CD4-positive, alpha-beta T cell treated with Interleukin-2 at 100 ng/mL for 4 hours (primary cell): ENCODE measurements around the gene PACS1.

ENCODE experiments used
- DNase-seq: peaks from one replicate; pipeline ENCODE4 v3.0.0-alpha.2; 2020; ENCODE audit warnings: low spot score

PACS1 gene

DNA sequence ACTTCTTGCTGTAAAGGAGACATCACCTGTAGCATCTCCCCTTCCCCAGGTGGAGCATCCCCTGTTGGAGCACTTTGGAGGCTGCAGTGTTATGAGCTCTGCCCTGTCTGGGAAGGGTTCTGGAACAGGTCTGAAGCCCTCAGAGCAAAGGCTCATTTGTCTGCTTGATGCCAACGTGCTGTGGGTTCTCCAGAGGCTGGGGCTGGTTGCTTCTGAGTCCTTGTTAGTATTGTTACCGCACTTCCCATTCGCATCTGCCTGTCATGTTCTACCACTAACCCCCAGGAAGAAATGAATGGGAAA, 73.1 kb downstream of the PACS1 start:
- DNase-seq, result no peak

- DNase-seq, result no peak
These were observed 74.1 kb downstream of the PACS1 start for GRCh38 chr11:66143996-66144678.

DNA sequence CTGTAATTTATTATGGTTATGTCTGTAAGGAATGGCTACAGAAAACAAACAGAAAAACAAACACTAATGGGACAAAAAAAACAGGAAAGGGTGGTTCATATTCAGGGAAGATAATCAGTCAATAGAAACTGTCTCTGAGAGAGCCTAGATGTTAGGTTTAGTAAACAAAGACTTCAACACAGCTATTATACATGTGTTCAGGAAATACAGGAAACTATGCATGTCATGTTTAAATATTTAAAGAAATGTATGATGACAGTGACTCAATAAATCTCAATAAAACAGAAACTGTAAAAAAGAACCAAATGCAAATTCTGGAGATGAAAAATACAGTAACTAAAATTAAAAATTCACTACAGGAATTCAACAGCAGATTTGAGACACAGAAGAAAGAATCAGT, 76.0 kb downstream of the PACS1 start:
- DNase-seq, result no peak

GRCh38 chr11:66146940-66147339, 76.9 kb downstream of the PACS1 start:
- DNase-seq, result no peak

DNA sequence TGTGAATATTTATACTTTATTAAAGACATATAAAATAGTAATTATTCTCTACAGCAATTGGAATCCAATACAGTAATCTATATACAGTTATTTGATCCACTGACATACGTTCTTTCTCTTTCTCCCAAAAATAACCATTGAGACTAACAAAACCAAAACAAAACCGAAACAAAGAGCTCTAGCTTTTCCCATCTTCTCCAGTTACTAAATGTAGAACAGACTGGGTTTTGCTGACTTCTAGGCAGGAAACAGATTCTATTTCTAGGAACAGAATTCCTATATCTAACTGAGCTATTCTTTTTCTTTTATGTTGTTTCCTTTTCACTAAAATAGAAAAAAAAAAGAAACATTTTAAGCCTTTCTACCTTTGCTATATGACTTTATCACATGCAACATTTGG, 80.1 kb downstream of the PACS1 start:
- DNase-seq, result no peak

GRCh38 chr11:66150725-66151124, 80.7 kb downstream of the PACS1 start:
- DNase-seq, result no peak

DNA sequence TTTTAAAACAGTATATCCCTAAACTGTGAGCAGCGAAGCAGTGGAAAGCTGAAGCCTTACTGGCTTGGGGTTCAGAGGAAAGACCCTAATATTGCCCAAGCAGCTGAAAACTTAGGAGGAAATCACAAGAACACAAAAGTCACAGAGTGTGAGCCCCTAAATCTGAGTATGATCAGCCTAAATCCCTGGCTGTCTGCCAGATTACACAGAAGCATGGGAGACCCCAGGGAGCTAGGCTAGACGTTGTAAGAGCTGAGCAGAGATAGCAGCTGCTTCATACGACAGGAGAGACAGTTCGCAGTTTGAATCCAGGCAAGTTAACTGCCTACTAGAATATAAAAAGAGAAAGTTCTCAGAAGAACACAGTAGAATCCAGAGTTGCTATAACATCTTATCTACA, 81.2 kb downstream of the PACS1 start:
- DNase-seq, result no peak

GRCh38 chr11:66154109-66154508, 84.0 kb downstream of the PACS1 start:
- DNase-seq, result no peak

DNA sequence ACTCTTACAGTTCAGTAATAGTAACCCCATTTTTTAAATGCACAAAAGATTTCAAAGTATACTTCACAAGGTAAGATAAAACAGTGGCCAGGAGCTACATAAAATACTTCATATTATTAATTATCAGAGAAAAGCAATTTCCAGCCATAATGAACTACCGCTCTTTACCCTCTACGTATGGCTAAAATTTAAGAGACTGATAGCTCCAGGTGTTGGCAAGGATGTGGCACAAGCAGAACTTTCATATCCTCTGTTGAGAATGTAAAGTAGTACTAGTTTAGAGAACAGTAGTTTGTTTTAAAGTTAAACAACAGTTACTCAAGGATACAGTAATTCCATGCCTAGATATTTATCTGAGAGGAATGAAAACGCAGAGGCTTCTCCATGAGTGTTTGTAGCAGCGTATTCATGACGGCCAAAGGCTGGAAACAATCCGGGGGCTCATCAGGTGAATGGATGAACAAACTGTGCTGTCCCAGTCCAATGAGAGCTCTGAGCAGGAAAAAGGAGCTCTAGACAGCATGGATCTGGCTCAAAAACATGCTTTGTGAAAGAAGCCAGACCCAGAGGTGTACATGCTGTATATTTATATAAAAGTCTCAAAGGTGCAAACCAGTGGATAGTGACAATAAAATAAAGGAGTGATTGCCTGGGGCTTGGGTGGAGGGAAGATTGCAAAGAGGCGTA, 85.5 kb downstream of the PACS1 start:
- DNase-seq, result no peak

DNA sequence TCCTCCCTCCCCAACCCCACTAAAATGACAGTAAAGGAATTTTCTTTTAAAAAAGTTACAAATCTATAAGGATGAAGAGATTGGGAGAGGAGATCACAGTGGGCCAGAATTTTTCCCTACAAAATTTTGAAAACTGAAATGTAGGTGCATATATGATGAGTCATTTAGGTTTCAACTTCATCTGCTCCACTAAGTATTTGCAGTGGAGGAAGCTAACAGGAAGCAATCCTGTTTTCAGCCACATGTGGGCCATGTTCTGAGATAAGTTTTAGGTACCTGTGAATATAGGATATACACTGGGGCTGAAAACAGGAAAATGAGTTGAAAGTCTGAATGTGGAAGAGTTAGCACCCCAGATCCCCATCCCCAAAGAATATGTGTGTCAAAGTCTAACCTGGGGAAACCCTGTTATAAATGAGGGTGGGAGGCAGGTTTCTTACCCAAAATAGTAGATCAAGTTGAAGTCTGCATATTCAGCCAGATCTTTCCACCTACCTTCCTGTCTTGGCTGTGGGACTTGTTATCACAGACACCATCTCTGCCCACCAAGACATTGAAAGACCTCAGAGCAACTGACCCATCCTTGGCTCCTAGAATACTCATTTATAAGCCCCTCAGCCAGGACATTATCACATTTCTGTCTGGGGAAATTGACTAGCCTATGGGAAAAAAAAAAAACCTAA, 87.3 kb downstream of the PACS1 start:
- DNase-seq, result no peak

DNA sequence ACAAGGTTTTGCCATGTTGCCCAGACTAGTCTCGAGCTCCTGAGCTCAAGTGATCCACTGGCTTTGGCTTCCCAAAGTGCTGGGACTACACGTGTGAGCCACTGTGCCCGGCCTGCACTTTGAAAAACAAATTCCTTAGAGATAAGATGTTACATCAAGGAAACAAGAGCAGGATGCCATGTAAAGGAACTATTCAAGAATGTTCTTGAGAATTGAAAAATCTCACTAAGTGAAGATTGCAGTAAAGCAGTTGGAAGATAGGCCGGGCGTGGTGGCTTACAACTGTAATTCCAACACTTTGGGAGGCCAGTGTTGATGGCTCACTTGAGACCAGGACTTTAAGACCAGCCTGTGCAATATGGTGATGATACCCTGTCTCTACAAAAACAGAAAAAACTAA, 88.1 kb downstream of the PACS1 start:
- DNase-seq, result no peak

GRCh38 chr11:66159324-66159984, 89.4 kb downstream of the PACS1 start:
- no peak for DNase-seq

DNA sequence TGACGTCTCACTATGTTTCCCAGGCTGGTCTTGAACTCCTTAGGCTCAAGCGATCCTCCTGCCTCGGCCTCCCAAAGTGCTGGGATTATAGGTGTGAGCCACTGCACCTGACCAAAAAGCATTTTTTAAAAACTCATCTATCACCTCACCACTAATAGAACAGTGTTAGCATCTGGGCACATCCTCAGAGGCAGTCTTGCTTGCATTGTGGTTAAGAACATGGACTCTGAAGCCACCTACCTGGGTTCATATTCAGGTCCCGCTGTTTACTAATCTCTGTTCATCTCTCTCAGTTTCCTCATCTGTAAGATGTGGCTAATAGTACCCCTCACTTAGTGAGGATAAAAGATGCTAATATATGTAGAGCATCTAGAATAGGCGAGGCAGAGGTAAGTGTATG, 90.6 kb downstream of the PACS1 start:
- DNase-seq, result no peak

GRCh38 chr11:66168289-66168688, 98.2 kb downstream of the PACS1 start:
- no peak for DNase-seq

GRCh38 chr11:66172146-66172545, 102.1 kb downstream of the PACS1 start:
- DNase-seq, result no peak

- no peak for DNase-seq
These were observed 106.6 kb downstream of the PACS1 start for GRCh38 chr11:66176650-66177049.

GRCh38 chr11:66178183-66178582, 108.1 kb downstream of the PACS1 start:
- DNase-seq, result no peak

DNA sequence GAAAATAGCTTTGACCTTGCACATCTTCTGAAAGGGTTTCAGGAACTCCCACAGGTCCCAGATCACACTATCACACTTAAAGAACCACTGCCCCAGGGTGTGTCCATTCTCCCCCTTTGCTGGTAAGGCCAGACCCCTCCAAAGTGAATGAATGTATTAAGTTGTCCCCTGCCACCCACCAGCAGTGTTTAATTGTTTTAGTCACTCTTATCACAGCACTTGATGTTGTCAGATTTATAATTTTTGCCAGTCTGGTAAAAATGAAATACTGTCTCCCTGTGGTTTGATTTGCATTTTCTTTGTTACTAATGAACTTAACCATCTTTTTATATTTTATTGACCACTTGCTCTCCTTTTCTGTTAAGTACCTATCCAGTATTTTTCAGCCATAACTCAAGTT, 108.8 kb downstream of the PACS1 start:
- DNase-seq, result no peak

GRCh38 chr11:66181632-66182315, 111.7 kb downstream of the PACS1 start:
- DNase-seq, result no peak

DNA sequence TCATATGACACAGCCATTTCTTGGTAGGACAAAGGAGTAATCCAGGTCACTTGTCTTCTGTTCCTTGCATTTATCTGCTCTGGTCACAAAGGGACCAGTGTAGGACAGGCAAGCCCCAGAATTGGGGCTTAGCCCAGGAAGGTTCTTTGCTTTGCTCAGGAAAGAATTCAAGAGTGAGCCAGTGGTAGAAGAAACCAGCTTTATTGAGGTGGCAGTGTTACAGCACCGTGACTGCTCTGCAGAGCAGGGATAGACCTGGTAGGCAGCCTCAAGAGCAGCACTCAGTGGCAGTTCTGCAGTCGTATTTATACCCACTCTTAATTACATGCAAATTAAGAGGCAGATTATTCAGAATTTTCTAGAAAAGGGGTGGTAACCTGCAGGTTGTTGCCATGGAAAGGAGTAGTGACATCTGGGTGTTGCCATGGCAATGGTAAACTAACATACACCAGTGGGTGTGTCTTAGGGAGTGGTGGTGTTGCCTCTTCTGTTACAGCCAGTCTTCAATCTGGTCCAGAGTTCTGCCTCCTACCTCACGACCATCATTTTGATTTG, 113.5 kb downstream of the PACS1 start:
- DNase-seq, result peak; percentile 68

- no peak for DNase-seq
These were observed 114.7 kb downstream of the PACS1 start for GRCh38 chr11:66184728-66185127.

DNA sequence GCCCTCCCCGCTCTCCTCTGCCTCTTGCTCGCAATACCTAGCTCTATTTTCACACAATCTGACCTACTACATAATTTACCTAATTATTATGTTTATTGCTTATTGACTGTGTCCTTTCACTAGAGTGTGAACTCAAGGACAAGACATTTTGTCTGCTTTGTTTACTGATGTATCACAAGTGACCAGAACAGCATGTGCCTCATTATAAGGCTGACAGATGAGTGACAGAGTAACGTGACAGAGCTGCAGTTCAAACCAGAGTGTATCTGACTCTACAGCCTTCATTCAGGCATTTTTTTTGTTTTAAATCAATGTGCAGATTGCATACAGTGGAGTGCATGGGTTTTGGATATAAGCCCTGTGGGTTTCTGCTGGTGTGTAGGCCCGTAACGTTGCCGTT, 116.4 kb downstream of the PACS1 start:
- DNase-seq, result no peak
